ENCODE data around the gene F10. TPM values are rescaled to one million over a fixed set of nuclear protein-coding genes. Genes with fewer than 3 reads are reported as not detected.

Gene F10
- total and polyA plus RNA-seq, 2 experiments from 2014 or later = 143 to 148 TPM

- H4K20me1 ChIP-seq (ENCODE audit: insufficient read depth, poor library complexity, severe bottlenecking) = no peaks in the 10 kb centered on the region
- TF ChIP-seq EZH2phosphoT487 (IDR thresholded peaks at IDR 0.05; ENCODE audit: low read depth, severe bottlenecking, unreplicated experiment) (no peak), EZH2 (IDR thresholded peaks at IDR 0.05; ENCODE audit: borderline replicate concordance) (no peak)
- TF ChIP-seq, protein P1, sequence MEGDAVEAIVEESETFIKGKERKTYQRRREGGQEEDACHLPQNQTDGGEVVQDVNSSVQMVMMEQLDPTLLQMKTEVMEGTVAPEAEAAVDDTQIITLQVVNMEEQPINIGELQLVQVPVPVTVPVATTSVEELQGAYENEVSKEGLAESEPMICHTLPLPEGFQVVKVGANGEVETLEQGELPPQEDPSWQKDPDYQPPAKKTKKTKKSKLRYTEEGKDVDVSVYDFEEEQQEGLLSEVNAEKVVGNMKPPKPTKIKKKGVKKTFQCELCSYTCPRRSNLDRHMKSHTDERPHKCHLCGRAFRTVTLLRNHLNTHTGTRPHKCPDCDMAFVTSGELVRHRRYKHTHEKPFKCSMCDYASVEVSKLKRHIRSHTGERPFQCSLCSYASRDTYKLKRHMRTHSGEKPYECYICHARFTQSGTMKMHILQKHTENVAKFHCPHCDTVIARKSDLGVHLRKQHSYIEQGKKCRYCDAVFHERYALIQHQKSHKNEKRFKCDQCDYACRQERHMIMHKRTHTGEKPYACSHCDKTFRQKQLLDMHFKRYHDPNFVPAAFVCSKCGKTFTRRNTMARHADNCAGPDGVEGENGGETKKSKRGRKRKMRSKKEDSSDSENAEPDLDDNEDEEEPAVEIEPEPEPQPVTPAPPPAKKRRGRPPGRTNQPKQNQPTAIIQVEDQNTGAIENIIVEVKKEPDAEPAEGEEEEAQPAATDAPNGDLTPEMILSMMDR (IDR thresholded peaks at IDR 0.05; ENCODE audit: poor library complexity) = no peak
- H3K9me2 ChIP-seq (replicated peaks; ENCODE audit: insufficient read depth) = no peaks in the 10 kb centered on the region
- H3K27me3 ChIP-seq = no peaks in the 10 kb centered on the region
- H3K27ac ChIP-seq = no peak overlapping the region
- no peaks in the 10 kb centered on the region for H3K79me2 ChIP-seq
- no peak overlapping the region for H2AFZ ChIP-seq
- peaks cover under 1% of the 10 kb centered on the region for H3K4me1 ChIP-seq (ENCODE audit: insufficient read depth)
- DNase-seq (ENCODE audit: low spot score) = no peak
- H3K9me3 ChIP-seq (ENCODE audit: low read depth) = no peaks in the 10 kb centered on the region
- no peaks in the 10 kb centered on the region for H3K36me3 ChIP-seq (replicated peaks; ENCODE audit: insufficient read depth, low read depth)
- no peak overlapping the region for H3K4me3 ChIP-seq
- H3K4me2 ChIP-seq = no peak overlapping the region
- WGBS (ENCODE audit: low lambda C conversion rate, missing lambda C conversion rate) = 80% methylated on average over 5 of the region's 5 CpGs
Observed at GRCh38 chr13:113176280-113176679, 53.7 kb downstream of the F10 start.

DNA sequence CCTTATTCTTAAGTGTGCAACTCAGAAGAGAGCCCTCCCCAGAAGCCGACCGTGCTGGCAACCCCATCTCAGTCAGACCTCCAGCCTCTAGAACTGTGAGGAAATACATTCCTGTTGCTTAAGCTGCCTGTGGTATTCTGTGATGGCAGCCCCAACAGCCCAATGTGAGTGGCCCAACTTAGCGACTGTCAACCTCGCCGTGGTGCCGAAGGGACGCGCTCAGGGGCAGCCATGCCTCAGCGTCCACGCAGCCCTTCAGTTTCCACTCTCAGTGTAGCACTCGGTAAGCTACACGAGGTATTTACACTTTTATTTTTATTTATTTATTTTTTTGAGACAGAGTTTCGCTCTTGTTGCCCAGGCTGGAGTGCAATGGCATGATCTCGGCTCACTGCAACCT is 54.2 kb downstream of the F10 start:
- WGBS (ENCODE audit: low lambda C conversion rate, missing lambda C conversion rate) = 97% methylated on average over 14 of the region's 14 CpGs
- Histone ChIP-seq H3K79me2 (no peaks in the 10 kb centered on the region), H3K9me2 (replicated peaks; ENCODE audit: insufficient read depth) (no peaks in the 10 kb centered on the region), H3K27me3 (no peaks in the 10 kb centered on the region), H4K20me1 (ENCODE audit: insufficient read depth, poor library complexity, severe bottlenecking) (no peaks in the 10 kb centered on the region), H3K9me3 (ENCODE audit: low read depth) (no peaks in the 10 kb centered on the region), H3K4me1 (ENCODE audit: insufficient read depth) (no peaks in the 10 kb centered on the region), H2AFZ (no peak overlapping the region), H3K27ac (no peak overlapping the region), H3K4me3 (no peak overlapping the region), H3K36me3 (replicated peaks; ENCODE audit: insufficient read depth, low read depth) (no peaks in the 10 kb centered on the region), H3K4me2 (no peak overlapping the region)
- no peak for TF ChIP-seq EZH2 (IDR thresholded peaks at IDR 0.05; ENCODE audit: borderline replicate concordance)
- no peak for TF ChIP-seq EZH2phosphoT487 (IDR thresholded peaks at IDR 0.05; ENCODE audit: low read depth, severe bottlenecking, unreplicated experiment)
- TF ChIP-seq, protein P1 (IDR thresholded peaks at IDR 0.05; ENCODE audit: poor library complexity) = no peak
- no peak for DNase-seq (ENCODE audit: low spot score)

- H2AFZ ChIP-seq = no peak overlapping the region
- no peaks in the 10 kb centered on the region for H3K27me3 ChIP-seq
- no peaks in the 10 kb centered on the region for H3K9me3 ChIP-seq (ENCODE audit: low read depth)
- no peaks in the 10 kb centered on the region for H3K4me1 ChIP-seq (ENCODE audit: insufficient read depth)
- H3K27ac ChIP-seq = no peak overlapping the region
- no peaks in the 10 kb centered on the region for H4K20me1 ChIP-seq (ENCODE audit: insufficient read depth, poor library complexity, severe bottlenecking)
- no peaks in the 10 kb centered on the region for H3K79me2 ChIP-seq
- H3K36me3 ChIP-seq (replicated peaks; ENCODE audit: insufficient read depth, low read depth) = no peaks in the 10 kb centered on the region
- DNase-seq (ENCODE audit: low spot score) = no peak
- 84% methylated on average over 25 of the region's 25 CpGs for WGBS (ENCODE audit: low lambda C conversion rate, missing lambda C conversion rate)
- H3K9me2 ChIP-seq (replicated peaks; ENCODE audit: insufficient read depth) = no peaks in the 10 kb centered on the region
- H3K4me3 ChIP-seq = no peak overlapping the region
- TF ChIP-seq, protein P1 (IDR thresholded peaks at IDR 0.05; ENCODE audit: poor library complexity) = no peak
- TF ChIP-seq EZH2 (IDR thresholded peaks at IDR 0.05; ENCODE audit: borderline replicate concordance) (no peak), EZH2phosphoT487 (IDR thresholded peaks at IDR 0.05; ENCODE audit: low read depth, severe bottlenecking, unreplicated experiment) (no peak)
- H3K4me2 ChIP-seq = no peak overlapping the region
Observed at GRCh38 chr13:113178070-113178895, 55.7 kb downstream of the F10 start.
